H9 (cell line): ENCODE measurements around the gene SPATA18. TPM values are rescaled to one million over a fixed set of nuclear protein-coding genes. Genes with fewer than 3 reads are reported as not detected.

ENCODE experiments used
- DNase-seq: peaks from one replicate; pipeline ENCODE4 v3.0.0-alpha.2; 2017
- H2AFZ ChIP-seq: one replicate; pipeline ENCODE4 v1.6.1; 2013; ENCODE audit warnings: mild to moderate bottlenecking, low read length, control low read depth, moderate library complexity
- H2AK5ac ChIP-seq: 2 replicates; pipeline ENCODE4 v1.6.1; 2013; ENCODE audit warnings: low read length, control low read depth, mixed read lengths; ENCODE audit not compliant: insufficient read length
- H2BK120ac ChIP-seq: one replicate; pipeline ENCODE4 v1.6.1; 2013; ENCODE audit warnings: low read depth, mild to moderate bottlenecking, low read length, control low read depth, inconsistent platforms; ENCODE audit not compliant: poor library complexity, severe bottlenecking
- H2BK12ac ChIP-seq: 2 replicates; pipeline ENCODE4 v1.6.1; 2013; ENCODE audit warnings: low read length, control low read depth, mixed read lengths, low read depth; ENCODE audit not compliant: insufficient read length
- H2BK15ac ChIP-seq: 2 replicates; pipeline ENCODE4 v1.6.1; 2013; ENCODE audit warnings: low read depth, low read length, control low read depth
- H2BK20ac ChIP-seq: one replicate; pipeline ENCODE4 v1.6.1; 2013; ENCODE audit warnings: low read depth, mild to moderate bottlenecking, low read length, control low read depth, inconsistent platforms; ENCODE audit not compliant: poor library complexity, severe bottlenecking
- H2BK5ac ChIP-seq: 2 replicates; pipeline ENCODE4 v1.6.1; 2013; ENCODE audit warnings: low read length, control low read depth, mixed read lengths; ENCODE audit not compliant: insufficient read length
- H3K14ac ChIP-seq: 2 replicates; pipeline ENCODE4 v1.6.1; 2013; ENCODE audit warnings: low read length, control low read depth; ENCODE audit not compliant: insufficient read depth
- H3K18ac ChIP-seq: 2 replicates; pipeline ENCODE4 v1.6.1; 2013; ENCODE audit warnings: low read depth, mild to moderate bottlenecking, mixed read lengths, low read length, control low read depth; ENCODE audit not compliant: insufficient read length
- H3K23ac ChIP-seq: 2 replicates; pipeline ENCODE4 v1.6.1; 2013; ENCODE audit warnings: low read length, control low read depth, mixed read lengths, low read depth; ENCODE audit not compliant: insufficient read length
- H3K23me2 ChIP-seq: 2 replicates; pipeline ENCODE4 v1.6.1; 2013; ENCODE audit warnings: low read depth, mild to moderate bottlenecking, mixed read lengths, low read length, control low read depth; ENCODE audit not compliant: insufficient read length, poor library complexity, severe bottlenecking
- H3K27ac ChIP-seq: 2 replicates; pipeline ENCODE4 v1.5.1; 2013; ENCODE audit warnings: low read length, control low read depth, mixed read lengths, low read depth; ENCODE audit not compliant: insufficient read length
- H3K27me3 ChIP-seq: 2 replicates; pipeline ENCODE4 v1.6.1; 2013; ENCODE audit warnings: low read length, control low read depth, inconsistent platforms; ENCODE audit not compliant: insufficient read depth
- H3K4ac ChIP-seq: 2 replicates; pipeline ENCODE4 v1.6.1; 2013; ENCODE audit warnings: low read depth, mild to moderate bottlenecking, control low read depth, inconsistent platforms, low read length, moderate library complexity
- H3K4me1 ChIP-seq: 2 replicates; pipeline ENCODE4 v1.6.1; 2013; ENCODE audit warnings: low read length, control low read depth, inconsistent platforms; ENCODE audit not compliant: insufficient read depth
- H3K4me2 ChIP-seq: 2 replicates; pipeline ENCODE4 v1.6.1; 2013; ENCODE audit warnings: low read length, control low read depth, mixed read lengths; ENCODE audit not compliant: insufficient read length, insufficient read depth
- H3K56ac ChIP-seq: 2 replicates; pipeline ENCODE4 v1.6.1; 2013; ENCODE audit warnings: low read depth, mild to moderate bottlenecking, mixed read lengths, low read length, control low read depth; ENCODE audit not compliant: insufficient read length
- H3K79me1 ChIP-seq: 2 replicates; pipeline ENCODE4 v1.6.1; 2013; ENCODE audit warnings: low read depth, mild to moderate bottlenecking, moderate library complexity, low read length, control low read depth, inconsistent platforms; ENCODE audit not compliant: insufficient read depth, poor library complexity, severe bottlenecking
- H3K79me2 ChIP-seq: 2 replicates; pipeline ENCODE4 v1.6.1; 2013; ENCODE audit warnings: low read length, control low read depth, inconsistent platforms; ENCODE audit not compliant: insufficient read depth
- H3K9ac ChIP-seq: 2 replicates; pipeline ENCODE4 v1.6.1; 2013; ENCODE audit warnings: low read length, control low read depth, mixed read lengths; ENCODE audit not compliant: insufficient read length; ENCODE audit errors: extremely low read depth
- H3K9me3 ChIP-seq: one replicate; pipeline ENCODE4 v1.6.1; 2013; ENCODE audit warnings: low read depth, low read length, inconsistent platforms; ENCODE audit not compliant: control insufficient read depth
- H3T11ph ChIP-seq: one replicate; pipeline ENCODE4 v1.6.1; 2013; ENCODE audit warnings: mild to moderate bottlenecking, low read length, control low read depth, inconsistent platforms
- H4K20me1 ChIP-seq: one replicate; pipeline ENCODE4 v1.6.1; 2013; ENCODE audit not compliant: control insufficient read depth, insufficient read length, insufficient read depth
- H4K5ac ChIP-seq: 2 replicates; pipeline ENCODE4 v1.6.1; 2013; ENCODE audit warnings: low read depth, mild to moderate bottlenecking, mixed read lengths, low read length, control low read depth; ENCODE audit not compliant: insufficient read length
- H4K8ac ChIP-seq: replicated peaks from 2 replicates; pipeline ENCODE4 v1.6.1; 2013; ENCODE audit warnings: low read length, control low read depth, mixed read lengths, low read depth; ENCODE audit not compliant: insufficient read length
- H4K91ac ChIP-seq: 2 replicates; pipeline ENCODE4 v1.6.1; 2013; ENCODE audit warnings: low read depth, mild to moderate bottlenecking, moderate library complexity, mixed read lengths, low read length, control low read depth; ENCODE audit not compliant: insufficient read length
- H3K27ac Mint-ChIP-seq, 3 experiments: 2 replicates in 2 of 3; 3 replicates in 1 of 3; pipeline ENCODE4 v1.8.0; 2020 to 2021; ENCODE audit warnings: mixed read lengths in 3 of 3, mild to moderate bottlenecking in 1 of 3, moderate library complexity in 1 of 3
- H3K27me3 Mint-ChIP-seq: 2 replicates; pipeline ENCODE4 v1.8.0; 2021; ENCODE audit warnings: low read depth, mild to moderate bottlenecking, moderate library complexity, mixed read lengths
- H3K36me3 Mint-ChIP-seq, 3 experiments: 2 replicates in 2 of 3; 3 replicates in 1 of 3; pipeline ENCODE4 v1.8.0; 2020 to 2021; ENCODE audit warnings: low read depth in 3 of 3, mixed read lengths in 3 of 3; ENCODE audit not compliant: insufficient read depth in 1 of 3
- H3K4me1 Mint-ChIP-seq, 2 experiments: 2 replicates each; pipeline ENCODE4 v1.8.0; 2020; ENCODE audit warnings: mixed read lengths in 2 of 2
- H3K4me3 Mint-ChIP-seq, 2 experiments: 2 replicates in 1 of 2; 3 replicates in 1 of 2; pipeline ENCODE4 v1.8.0; 2020 to 2021; ENCODE audit warnings: mild to moderate bottlenecking in 2 of 2, mixed read lengths in 2 of 2, moderate library complexity in 1 of 2
- H3K9me3 Mint-ChIP-seq, 2 experiments: 2 replicates in 1 of 2; 3 replicates in 1 of 2; pipeline ENCODE4 v1.8.0; 2020; ENCODE audit warnings: mild to moderate bottlenecking in 2 of 2, mixed read lengths in 2 of 2, moderate library complexity in 1 of 2
- whole genome bisulfite sequencing: extraction: QIAGEN DNeasy Blood & Tissue Kit; methylation state at CpG from one replicate; pipeline ENCODE4 v1.1.7; 2013; ENCODE audit warnings: missing lambda C conversion rate, low lambda C conversion rate, mixed read lengths; ENCODE audit not compliant: insufficient read length; ENCODE audit errors: extremely low coverage; 5-methylcytosine and 5-hydroxymethylcytosine counted together
- total RNA-seq: library from RNA; stranded (reverse); gene quantifications from 2 replicates; pipeline ENCODE4 v1.2.1, GENCODE V29; 2021
- TF ChIP-seq, protein P1 (sequence below): fragments of 200-600 bp; sonication (generic); conservative IDR thresholded peaks from 3 replicates; pipeline ENCODE4 v1.8.0; 2021; ENCODE audit warnings: antibody characterized with exemption, mild to moderate bottlenecking

SPATA18 gene
- total RNA-seq, 1 experiment from 2014 or later = 3.9 TPM

GRCh38 chr4:52049266-52049665 lies 1.8 kb upstream of the SPATA18 start:
- WGBS = no CpG with 5 or more reads among the region's 5 CpGs
- no peak overlapping the region for H2BK15ac ChIP-seq
- H3K4me2 ChIP-seq = no peak overlapping the region
- no peak overlapping the region for H3K27ac ChIP-seq
- H3K23ac ChIP-seq = no peak overlapping the region
- no peaks in the 10 kb centered on the region; the same call in 1 of the 2 replicates for H3K27me3 ChIP-seq
- H2BK12ac ChIP-seq = no peak overlapping the region
- peaks cover 22% of the 10 kb centered on the region for H3K27me3 Mint-ChIP-seq
- H3K79me2 ChIP-seq = no peaks in the 10 kb centered on the region
- H3K4me1 Mint-ChIP-seq = peaks cover 19 to 34% of the 10 kb centered on the region in 2 experiments
- peaks cover 13 to 14% of the 10 kb centered on the region in 2 experiments for H3K9me3 Mint-ChIP-seq
- H3K56ac ChIP-seq = no peak overlapping the region
- no peak overlapping the region for H3K18ac ChIP-seq
- no peak overlapping the region for H2BK120ac ChIP-seq
- no peak overlapping the region for H4K91ac ChIP-seq
- no peak overlapping the region for H2AFZ ChIP-seq
- DNase-seq = no peak
- no peak overlapping the region for H4K5ac ChIP-seq
- TF ChIP-seq, protein P1, sequence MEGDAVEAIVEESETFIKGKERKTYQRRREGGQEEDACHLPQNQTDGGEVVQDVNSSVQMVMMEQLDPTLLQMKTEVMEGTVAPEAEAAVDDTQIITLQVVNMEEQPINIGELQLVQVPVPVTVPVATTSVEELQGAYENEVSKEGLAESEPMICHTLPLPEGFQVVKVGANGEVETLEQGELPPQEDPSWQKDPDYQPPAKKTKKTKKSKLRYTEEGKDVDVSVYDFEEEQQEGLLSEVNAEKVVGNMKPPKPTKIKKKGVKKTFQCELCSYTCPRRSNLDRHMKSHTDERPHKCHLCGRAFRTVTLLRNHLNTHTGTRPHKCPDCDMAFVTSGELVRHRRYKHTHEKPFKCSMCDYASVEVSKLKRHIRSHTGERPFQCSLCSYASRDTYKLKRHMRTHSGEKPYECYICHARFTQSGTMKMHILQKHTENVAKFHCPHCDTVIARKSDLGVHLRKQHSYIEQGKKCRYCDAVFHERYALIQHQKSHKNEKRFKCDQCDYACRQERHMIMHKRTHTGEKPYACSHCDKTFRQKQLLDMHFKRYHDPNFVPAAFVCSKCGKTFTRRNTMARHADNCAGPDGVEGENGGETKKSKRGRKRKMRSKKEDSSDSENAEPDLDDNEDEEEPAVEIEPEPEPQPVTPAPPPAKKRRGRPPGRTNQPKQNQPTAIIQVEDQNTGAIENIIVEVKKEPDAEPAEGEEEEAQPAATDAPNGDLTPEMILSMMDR = no peak
- no peak overlapping the region for H2AK5ac ChIP-seq
- peaks cover 10% of the 10 kb centered on the region for H3K23me2 ChIP-seq
- H3K4me3 Mint-ChIP-seq = peak overlapping the region in 1 of 2 experiments; percentile 13; a peak in 1 of 5 replicates
- no peaks in the 10 kb centered on the region for H3K79me1 ChIP-seq
- H3K9me3 ChIP-seq = no peaks in the 10 kb centered on the region
- H3K4ac ChIP-seq = no peak overlapping the region
- H3K36me3 Mint-ChIP-seq = peaks cover 7 to 9% (median 8%) of the 10 kb centered on the region in 3 experiments; a peak in 6 of 7 replicates
- H3K9ac ChIP-seq = no peak overlapping the region
- H3T11ph ChIP-seq = no peak overlapping the region
- no peak overlapping the region for H3K27ac Mint-ChIP-seq
- no peaks in the 10 kb centered on the region for H4K20me1 ChIP-seq
- no peak overlapping the region for H2BK5ac ChIP-seq
- H4K8ac ChIP-seq = no peak overlapping the region
- no peaks in the 10 kb centered on the region for H3K4me1 ChIP-seq
- H2BK20ac ChIP-seq = no peak overlapping the region
- H3K14ac ChIP-seq = no peak overlapping the region
